Measurements from ENCODE around the gene HSD17B13. TPM values are rescaled to one million over a fixed set of nuclear protein-coding genes. Genes with fewer than 3 reads are reported as not detected.
"Not testable (repeated sequence)": the region's sequence is repeated elsewhere in the genome, so short reads cannot be mapped to it uniquely, and the experiment has no call there.

The HSD17B13 gene
- total RNA-seq, 2 experiments from 2014 or later: 0.12 TPM; not detected in 1

GRCh38 chr4:87342872-87343271, 20.2 kb upstream of the HSD17B13 start:
- DNase-seq: no peak
- CTCF ChIA-PET: no interaction called here
- Mint-ChIP-seq H3K4me3 (no peak overlapping the region), H3K36me3 (peaks cover 57% of the 10 kb centered on the region), H3K9me3 (peaks cover 21% of the 10 kb centered on the region), H3K27ac (no peak overlapping the region), H3K4me1 (ENCODE audit: low read depth) (no peaks in the 10 kb centered on the region), H3K27me3 (no peaks in the 10 kb centered on the region)
- intact Hi-C loops (cut with micrococcal nuclease): no loop called here
- POLR2A ChIA-PET: no interaction called here

- H3K9me3 Mint-ChIP-seq: peaks cover 24% of the 10 kb centered on the region
- POLR2A ChIA-PET; H3K4me1 Mint-ChIP-seq (ENCODE audit: low read depth); H3K4me3 Mint-ChIP-seq; CTCF ChIA-PET; DNase-seq; H3K27ac Mint-ChIP-seq; H3K27me3 Mint-ChIP-seq; intact Hi-C loops (cut with micrococcal nuclease): not testable (repeated sequence)
- peaks cover 62% of the 10 kb centered on the region for H3K36me3 Mint-ChIP-seq
Observed at GRCh38 chr4:87341954-87342635, 19.4 kb upstream of the HSD17B13 start.

- no peaks in the 10 kb centered on the region for H3K4me1 Mint-ChIP-seq (ENCODE audit: low read depth)
- POLR2A ChIA-PET: no interaction called here
- intact Hi-C loops (cut with micrococcal nuclease): no loop called here
- peaks cover 15% of the 10 kb centered on the region for H3K9me3 Mint-ChIP-seq
- H3K27me3 Mint-ChIP-seq: no peaks in the 10 kb centered on the region
- no peak overlapping the region for H3K27ac Mint-ChIP-seq
- H3K4me3 Mint-ChIP-seq: no peak overlapping the region
- no peak for DNase-seq
- peaks cover 61% of the 10 kb centered on the region for H3K36me3 Mint-ChIP-seq
- CTCF ChIA-PET: no interaction called here
Observed at GRCh38 chr4:87339440-87339839, 16.8 kb upstream of the HSD17B13 start.

GRCh38 chr4:87337361-87337760, 14.7 kb upstream of the HSD17B13 start:
- DNase-seq: no peak
- intact Hi-C loops (cut with micrococcal nuclease): no loop called here
- ChIA-PET CTCF (no interaction called here), POLR2A (no interaction called here)
- Mint-ChIP-seq H3K27me3 (no peaks in the 10 kb centered on the region), H3K4me3 (no peak overlapping the region), H3K27ac (no peak overlapping the region), H3K36me3 (peaks cover 63% of the 10 kb centered on the region), H3K9me3 (peaks cover 34% of the 10 kb centered on the region), H3K4me1 (ENCODE audit: low read depth) (no peaks in the 10 kb centered on the region)

GRCh38 chr4:87333267-87333666, 10.6 kb upstream of the HSD17B13 start:
- CTCF ChIA-PET: no interaction called here
- POLR2A ChIA-PET: no interaction called here
- Mint-ChIP-seq H3K9me3 (peaks cover 66% of the 10 kb centered on the region), H3K4me1 (ENCODE audit: low read depth) (no peaks in the 10 kb centered on the region), H3K27ac (no peak overlapping the region), H3K36me3 (peaks cover 46% of the 10 kb centered on the region), H3K4me3 (no peak overlapping the region), H3K27me3 (no peaks in the 10 kb centered on the region)
- DNase-seq: no peak
- intact Hi-C loops (cut with micrococcal nuclease): no loop called here

GRCh38 chr4:87330761-87331160, 8.1 kb upstream of the HSD17B13 start:
- intact Hi-C loops (cut with micrococcal nuclease): no loop called here
- H3K27ac Mint-ChIP-seq: no peak overlapping the region
- CTCF ChIA-PET: no interaction called here
- peaks cover 63% of the 10 kb centered on the region for H3K9me3 Mint-ChIP-seq
- H3K4me1 Mint-ChIP-seq (ENCODE audit: low read depth): no peaks in the 10 kb centered on the region
- no peaks in the 10 kb centered on the region for H3K27me3 Mint-ChIP-seq
- DNase-seq: no peak
- no peak overlapping the region for H3K4me3 Mint-ChIP-seq
- peaks cover 28% of the 10 kb centered on the region for H3K36me3 Mint-ChIP-seq
- POLR2A ChIA-PET: no interaction called here

GRCh38 chr4:87327136-87327535, 4.5 kb upstream of the HSD17B13 start:
- no peaks in the 10 kb centered on the region for H3K27me3 Mint-ChIP-seq
- intact Hi-C loops (cut with micrococcal nuclease): no loop called here

GRCh38 chr4:87326460-87326859, 3.8 kb upstream of the HSD17B13 start:
- POLR2A ChIA-PET: no interaction called here
- Mint-ChIP-seq H3K36me3 (peaks cover 2% of the 10 kb centered on the region), H3K4me3 (no peak overlapping the region), H3K9me3 (peaks cover 27% of the 10 kb centered on the region), H3K4me1 (ENCODE audit: low read depth) (no peaks in the 10 kb centered on the region), H3K27me3 (no peaks in the 10 kb centered on the region), H3K27ac (no peak overlapping the region)
- CTCF ChIA-PET: no interaction called here
- intact Hi-C loops (cut with micrococcal nuclease): no loop called here
- DNase-seq: no peak

More at GRCh38 chr4:87327136-87327535, 4.5 kb upstream of the HSD17B13 start:
- Mint-ChIP-seq H3K27ac (no peak overlapping the region), H3K4me1 (ENCODE audit: low read depth) (no peaks in the 10 kb centered on the region), H3K9me3 (peaks cover 34% of the 10 kb centered on the region), H3K36me3 (peaks cover 6% of the 10 kb centered on the region), H3K4me3 (no peak overlapping the region)
- ChIA-PET CTCF (no interaction called here), POLR2A (no interaction called here)
- no peak for DNase-seq

- H3K4me1 Mint-ChIP-seq (ENCODE audit: low read depth): no peaks in the 10 kb centered on the region
- no peak for DNase-seq
- ChIA-PET CTCF (no interaction called here), POLR2A (no interaction called here)
- no peak overlapping the region for H3K27ac Mint-ChIP-seq
- no peaks in the 10 kb centered on the region for H3K9me3 Mint-ChIP-seq
- intact Hi-C loops (cut with micrococcal nuclease): no loop called here
- H3K4me3 Mint-ChIP-seq: no peak overlapping the region
- no peaks in the 10 kb centered on the region for H3K27me3 Mint-ChIP-seq
- H3K36me3 Mint-ChIP-seq: no peaks in the 10 kb centered on the region
Observed at GRCh38 chr4:87321888-87322287, 794 bp downstream of the HSD17B13 start.

GRCh38 chr4:87317527-87317926, 5.2 kb downstream of the HSD17B13 start:
- no peaks in the 10 kb centered on the region for H3K36me3 Mint-ChIP-seq
- no peaks in the 10 kb centered on the region for H3K27me3 Mint-ChIP-seq
- H3K27ac Mint-ChIP-seq: no peak overlapping the region
- H3K9me3 Mint-ChIP-seq: no peaks in the 10 kb centered on the region
- H3K4me1 Mint-ChIP-seq (ENCODE audit: low read depth): no peaks in the 10 kb centered on the region
- ChIA-PET CTCF (no interaction called here), POLR2A (no interaction called here)
- H3K4me3 Mint-ChIP-seq: no peak overlapping the region
- intact Hi-C loops (cut with micrococcal nuclease): no loop called here
- no peak for DNase-seq

- ChIA-PET POLR2A (no interaction called here), CTCF (no interaction called here)
- H3K36me3 Mint-ChIP-seq: no peaks in the 10 kb centered on the region
- H3K4me3 Mint-ChIP-seq: no peak overlapping the region
- no peaks in the 10 kb centered on the region for H3K4me1 Mint-ChIP-seq (ENCODE audit: low read depth)
- DNase-seq: no peak
- no peaks in the 10 kb centered on the region for H3K27me3 Mint-ChIP-seq
- H3K9me3 Mint-ChIP-seq: no peaks in the 10 kb centered on the region
- intact Hi-C loops (cut with micrococcal nuclease): no loop called here
- no peak overlapping the region for H3K27ac Mint-ChIP-seq
Observed at GRCh38 chr4:87316961-87317360, 5.7 kb downstream of the HSD17B13 start.

GRCh38 chr4:87315000-87315399, 7.7 kb downstream of the HSD17B13 start:
- intact Hi-C loops (cut with micrococcal nuclease); H3K27ac Mint-ChIP-seq; CTCF ChIA-PET; DNase-seq; H3K4me1 Mint-ChIP-seq (ENCODE audit: low read depth); H3K9me3 Mint-ChIP-seq; POLR2A ChIA-PET; H3K4me3 Mint-ChIP-seq; H3K36me3 Mint-ChIP-seq; H3K27me3 Mint-ChIP-seq: not testable (repeated sequence)

GRCh38 chr4:87313756-87314155, 8.9 kb downstream of the HSD17B13 start:
- intact Hi-C loops (cut with micrococcal nuclease): no loop called here
- no peaks in the 10 kb centered on the region for H3K4me1 Mint-ChIP-seq (ENCODE audit: low read depth)

More at GRCh38 chr4:87313756-87314155, 8.9 kb downstream of the HSD17B13 start:
- no peak for DNase-seq
- H3K27ac Mint-ChIP-seq: no peak overlapping the region
- CTCF ChIA-PET: no interaction called here
- no peaks in the 10 kb centered on the region for H3K36me3 Mint-ChIP-seq
- no peaks in the 10 kb centered on the region for H3K9me3 Mint-ChIP-seq
- no peak overlapping the region for H3K4me3 Mint-ChIP-seq
- POLR2A ChIA-PET: no interaction called here
- H3K27me3 Mint-ChIP-seq: no peaks in the 10 kb centered on the region

Data from activated CD4-positive, alpha-beta memory T cell treated with anti-CD3 and anti-CD28 coated beads for 36 hours (primary cell).